T-helper 1 cell treated with Interleukin-12 subunit alpha and Interleukin-12 subunit beta and Interleukin-4 antibody, amounts not matched to agents 30 μg/mL and 1 μg/mL, for 36 hours (primary cell): ENCODE measurements around the gene MSMB.

ENCODE experiments used
- H3K27ac Mint-ChIP-seq: one replicate; pipeline ENCODE4 v1.8.0; 2021; ENCODE audit warnings: mild to moderate bottlenecking, mixed read lengths
- H3K27me3 Mint-ChIP-seq: one replicate; pipeline ENCODE4 v1.8.0; 2021; ENCODE audit warnings: low read depth, mixed read lengths
- H3K36me3 Mint-ChIP-seq: one replicate; pipeline ENCODE4 v1.8.0; 2021; ENCODE audit warnings: low read depth, mixed read lengths
- H3K4me1 Mint-ChIP-seq: one replicate; pipeline ENCODE4 v1.8.0; 2021; ENCODE audit warnings: low read depth, mixed read lengths
- H3K4me3 Mint-ChIP-seq: one replicate; pipeline ENCODE4 v1.8.0; 2021; ENCODE audit warnings: mild to moderate bottlenecking, moderate library complexity, mixed read lengths
- H3K9me3 Mint-ChIP-seq: one replicate; pipeline ENCODE4 v1.8.0; 2021; ENCODE audit warnings: mixed read lengths

Gene MSMB

DNA sequence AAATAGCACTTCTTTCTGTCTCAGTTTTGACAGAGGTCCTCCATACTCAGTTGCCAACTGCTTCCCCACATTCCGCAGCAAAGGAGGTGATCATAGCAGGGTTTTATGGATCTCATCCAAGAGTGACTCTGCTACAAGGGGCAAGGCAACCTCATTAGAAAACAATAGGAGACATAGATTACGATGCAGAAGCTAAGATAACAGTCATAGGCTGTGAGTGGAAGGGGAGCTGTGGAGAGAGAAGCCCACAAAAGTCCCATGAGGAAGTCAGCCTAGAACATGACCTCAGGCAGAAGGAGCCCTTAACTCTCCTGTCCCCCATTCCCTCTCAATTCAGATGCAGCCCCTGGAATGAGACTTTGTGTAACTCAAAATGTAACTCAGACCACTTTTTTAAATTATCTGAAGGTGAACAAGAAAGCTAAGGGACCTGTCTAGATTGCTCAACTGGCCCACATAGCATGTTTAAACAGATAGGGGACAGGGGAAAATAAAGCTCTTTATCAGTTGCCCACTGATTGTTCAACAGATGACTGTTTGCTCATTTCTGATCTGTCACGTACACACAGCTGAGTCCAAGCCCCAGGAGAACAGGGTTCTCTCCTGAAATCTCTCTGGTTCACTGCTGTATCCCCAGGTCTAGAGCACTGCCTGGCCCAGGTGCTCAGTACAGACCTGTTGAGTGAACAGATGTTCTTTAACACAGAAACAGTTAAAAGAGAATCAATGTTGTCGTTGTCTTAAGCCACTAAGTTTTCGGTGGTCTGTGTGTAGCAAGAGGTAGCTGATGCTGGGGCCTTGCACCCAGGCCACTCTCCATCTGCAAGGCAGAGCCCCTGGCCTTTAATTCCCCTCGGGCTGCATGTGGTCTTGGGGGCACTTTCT, 14.2 kb downstream of the MSMB start:
- Mint-ChIP-seq H3K4me3 (no peak overlapping the region), H3K9me3 (no peaks in the 10 kb centered on the region), H3K36me3 (peaks cover 6% of the 10 kb centered on the region), H3K27me3 (peaks cover 10% of the 10 kb centered on the region), H3K27ac (peak overlapping the region; percentile 23), H3K4me1 (peaks cover 34% of the 10 kb centered on the region)

DNA sequence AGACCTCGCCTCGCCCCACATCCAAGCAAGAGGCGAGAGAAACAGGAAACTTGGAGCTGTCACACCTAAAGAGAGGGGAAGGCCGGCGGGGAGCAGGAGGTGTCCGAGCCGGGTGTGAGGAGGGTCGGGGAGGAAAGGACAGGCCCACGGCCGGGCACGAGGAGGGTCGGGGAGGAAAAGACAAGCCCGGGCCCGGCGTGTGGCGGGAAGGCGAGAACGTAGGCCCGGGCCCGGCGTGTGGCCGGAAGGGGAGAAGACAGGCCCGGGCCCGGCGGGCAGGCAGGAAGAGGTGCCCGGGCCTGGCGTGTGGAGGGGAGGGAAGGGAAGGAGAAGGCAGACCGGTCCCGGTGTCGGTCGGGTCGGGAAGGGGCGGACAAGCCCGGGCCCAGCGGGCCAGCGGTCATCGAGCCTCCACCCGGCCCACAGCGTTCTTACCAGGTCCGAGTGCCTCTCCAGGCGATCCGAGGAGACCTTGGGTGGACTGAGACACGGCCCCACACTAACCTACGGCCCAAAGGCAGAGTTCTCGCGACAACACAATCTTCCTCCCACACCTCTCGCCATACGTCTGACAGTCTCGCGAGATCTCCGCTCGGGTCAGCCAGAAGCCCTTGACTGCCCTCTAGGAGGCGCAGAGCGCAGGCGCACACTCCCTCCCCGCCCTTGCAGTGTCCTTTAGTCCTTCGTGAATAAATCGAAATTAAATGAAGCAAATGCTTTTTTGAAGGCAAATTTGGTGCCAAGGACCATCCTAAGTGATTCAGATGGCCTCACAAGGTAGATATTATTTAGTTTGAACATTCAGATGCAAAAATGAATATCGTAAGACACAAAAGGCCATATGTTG, 15.8 kb downstream of the MSMB start, which contains the start of gene NCOA4:
Gene NCOA4 (minus strand): TSS at position 533 of the 847 bp plus-strand sequence. CDS start 13,943 bp downstream, outside the sequence.
- Mint-ChIP-seq H3K4me1 (peaks cover 43% of the 10 kb centered on the region), H3K4me3 (peak within 1 kb of the TSS; percentile 97), H3K36me3 (peaks cover 13% of the 10 kb centered on the region), H3K27me3 (peaks cover 4% of the 10 kb centered on the region), H3K27ac (peak within 1 kb of the TSS; percentile 96), H3K9me3 (no peaks in the 10 kb centered on the region)

DNA sequence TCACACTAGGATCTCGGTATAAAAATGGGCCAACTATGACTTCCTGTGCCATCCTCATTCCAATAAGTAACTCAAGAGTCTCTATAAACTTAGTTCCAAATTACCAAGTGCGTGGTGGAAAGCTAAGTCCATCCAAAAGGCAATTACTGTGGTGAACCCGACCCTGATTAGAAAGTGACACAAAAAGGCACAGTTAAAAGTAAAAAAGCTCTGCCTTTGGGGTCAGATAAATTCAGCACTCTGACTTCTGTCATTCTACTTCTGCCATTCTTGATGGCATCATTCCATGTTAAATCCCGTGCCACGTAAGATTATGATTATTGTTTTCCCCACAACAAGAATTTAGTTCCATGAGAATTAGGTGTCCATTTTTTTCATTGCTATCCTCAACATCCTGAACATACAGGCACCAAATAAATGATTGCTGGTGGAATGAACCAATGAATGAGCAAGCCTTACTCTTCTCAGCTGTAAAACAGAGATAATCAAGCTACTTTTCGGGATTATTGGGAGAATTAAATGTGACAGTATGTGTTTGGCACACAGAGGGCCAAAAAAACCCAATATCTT, 16.5 kb downstream of the MSMB start:
- H3K27ac Mint-ChIP-seq = peak overlapping the region; percentile 96
- peaks cover 47% of the 10 kb centered on the region for H3K4me1 Mint-ChIP-seq
- no peaks in the 10 kb centered on the region for H3K9me3 Mint-ChIP-seq
- H3K36me3 Mint-ChIP-seq = peaks cover 14% of the 10 kb centered on the region
- H3K4me3 Mint-ChIP-seq = peak overlapping the region; percentile 97
- H3K27me3 Mint-ChIP-seq = no peaks in the 10 kb centered on the region

DNA sequence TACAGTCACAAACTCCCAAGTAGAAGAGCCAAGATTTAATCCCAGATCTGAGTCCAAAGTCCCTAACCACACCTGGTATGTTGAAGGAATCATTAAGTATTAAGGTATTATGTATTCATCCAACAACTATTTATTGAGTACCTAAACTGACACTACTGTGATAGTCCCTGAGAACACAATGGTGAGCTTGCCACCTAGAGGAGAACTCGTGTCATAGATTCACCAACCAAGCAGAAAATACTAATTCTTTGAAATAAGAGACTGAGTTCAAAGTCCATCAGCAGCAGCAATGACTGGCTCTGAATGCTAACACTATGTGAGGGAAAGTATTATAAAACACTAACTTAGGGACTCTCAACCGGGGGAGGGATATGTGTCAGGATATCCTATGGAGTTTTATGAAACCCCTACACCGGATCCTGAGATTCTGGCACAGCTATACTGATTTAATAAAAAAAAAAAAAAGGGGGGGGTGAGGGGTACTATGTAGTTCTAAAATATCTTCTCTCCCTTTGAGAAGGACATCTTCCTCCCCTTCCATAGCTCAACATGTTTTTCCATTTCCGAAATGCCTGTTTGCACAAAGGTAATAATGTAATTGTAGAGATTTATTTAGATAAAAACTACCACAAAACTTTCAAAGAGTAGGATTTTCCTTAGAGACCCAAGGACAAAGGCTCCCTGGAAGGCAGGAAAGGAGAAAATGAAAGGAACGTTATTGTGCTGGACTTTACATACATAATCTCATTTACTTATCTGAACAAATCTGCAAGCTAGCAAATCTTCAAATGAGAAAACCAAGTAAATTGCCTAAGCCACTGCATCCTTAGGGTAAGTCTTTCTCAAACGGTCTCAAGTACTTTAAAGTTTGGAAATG, 17.2 kb downstream of the MSMB start:
- H3K27ac Mint-ChIP-seq = peak overlapping the region; percentile 96
- H3K36me3 Mint-ChIP-seq = peaks cover 14% of the 10 kb centered on the region
- no peaks in the 10 kb centered on the region for H3K9me3 Mint-ChIP-seq
- peak overlapping the region; percentile 97 for H3K4me3 Mint-ChIP-seq
- H3K4me1 Mint-ChIP-seq = peaks cover 53% of the 10 kb centered on the region
- H3K27me3 Mint-ChIP-seq = no peaks in the 10 kb centered on the region

DNA sequence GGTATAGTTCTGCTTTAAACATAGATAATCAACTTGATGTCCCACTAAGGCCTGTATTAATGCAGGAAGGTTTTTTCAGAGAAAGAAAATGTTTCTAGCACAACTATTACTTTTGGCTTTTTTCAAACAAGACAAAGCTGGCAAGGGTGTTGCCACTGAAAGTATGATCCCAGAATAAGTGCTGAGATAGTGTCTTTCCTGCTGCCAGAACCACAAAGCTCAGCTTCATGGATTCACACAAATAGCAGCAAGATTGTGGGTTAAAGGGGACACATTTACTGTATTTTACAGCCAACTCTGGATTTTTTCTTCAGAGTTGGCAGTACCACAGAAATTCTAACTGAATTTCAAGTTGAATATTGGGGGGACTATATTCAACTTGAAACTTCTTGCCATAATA, 20.0 kb downstream of the MSMB start:
- H3K4me1 Mint-ChIP-seq = peaks cover 61% of the 10 kb centered on the region
- peaks cover 14% of the 10 kb centered on the region for H3K36me3 Mint-ChIP-seq
- H3K27me3 Mint-ChIP-seq = no peaks in the 10 kb centered on the region
- no peak overlapping the region for H3K27ac Mint-ChIP-seq
- no peaks in the 10 kb centered on the region for H3K9me3 Mint-ChIP-seq
- H3K4me3 Mint-ChIP-seq = no peak overlapping the region

DNA sequence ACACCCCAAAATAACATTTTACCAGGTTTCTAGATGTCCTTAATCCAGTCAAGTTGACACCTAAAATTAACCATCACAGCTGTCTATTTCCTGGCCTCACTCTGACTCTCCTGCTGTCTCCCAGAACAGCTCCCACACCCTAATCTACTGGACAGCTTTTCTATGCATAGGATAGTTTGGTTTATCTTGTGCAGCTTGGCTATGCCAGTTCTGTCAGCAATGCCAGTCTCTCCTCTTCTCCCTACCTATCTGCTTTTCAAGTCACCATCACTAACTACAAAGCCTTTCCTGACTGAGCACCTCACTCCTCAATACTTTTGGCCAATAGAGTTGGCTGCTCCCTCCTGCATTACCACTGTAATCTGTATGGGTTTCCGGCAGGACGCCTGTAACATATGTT, 20.7 kb downstream of the MSMB start:
- H3K27me3 Mint-ChIP-seq = no peaks in the 10 kb centered on the region
- H3K36me3 Mint-ChIP-seq = peaks cover 14% of the 10 kb centered on the region
- no peak overlapping the region for H3K27ac Mint-ChIP-seq

DNA sequence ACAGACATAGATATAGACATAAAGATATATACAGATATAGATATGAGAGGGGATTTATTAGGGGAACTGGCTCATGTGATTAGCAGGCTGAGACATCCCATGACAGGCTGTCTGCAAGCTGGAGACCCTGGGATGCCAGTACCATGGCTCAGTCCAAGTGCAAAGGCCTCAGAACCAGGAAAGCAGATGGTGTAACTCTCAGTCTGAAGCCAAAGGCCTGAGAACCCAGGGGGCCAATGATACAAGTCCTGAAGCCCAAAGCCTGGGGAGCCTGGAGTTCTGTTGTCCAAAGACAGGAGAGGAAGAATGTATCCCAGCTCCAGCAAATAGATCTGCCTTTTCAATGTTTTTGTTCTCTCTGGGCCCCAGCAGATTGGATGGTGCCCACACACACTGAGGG, 21.1 kb downstream of the MSMB start:
- H3K27ac Mint-ChIP-seq = no peak overlapping the region
- no peaks in the 10 kb centered on the region for H3K9me3 Mint-ChIP-seq
- H3K27me3 Mint-ChIP-seq = no peaks in the 10 kb centered on the region
- no peak overlapping the region for H3K4me3 Mint-ChIP-seq
- peaks cover 14% of the 10 kb centered on the region for H3K36me3 Mint-ChIP-seq
- H3K4me1 Mint-ChIP-seq = peaks cover 61% of the 10 kb centered on the region

More for the DNA sequence above, 20.7 kb downstream of the MSMB start:
- Mint-ChIP-seq H3K9me3 (no peaks in the 10 kb centered on the region), H3K4me3 (no peak overlapping the region), H3K4me1 (peaks cover 61% of the 10 kb centered on the region)

DNA sequence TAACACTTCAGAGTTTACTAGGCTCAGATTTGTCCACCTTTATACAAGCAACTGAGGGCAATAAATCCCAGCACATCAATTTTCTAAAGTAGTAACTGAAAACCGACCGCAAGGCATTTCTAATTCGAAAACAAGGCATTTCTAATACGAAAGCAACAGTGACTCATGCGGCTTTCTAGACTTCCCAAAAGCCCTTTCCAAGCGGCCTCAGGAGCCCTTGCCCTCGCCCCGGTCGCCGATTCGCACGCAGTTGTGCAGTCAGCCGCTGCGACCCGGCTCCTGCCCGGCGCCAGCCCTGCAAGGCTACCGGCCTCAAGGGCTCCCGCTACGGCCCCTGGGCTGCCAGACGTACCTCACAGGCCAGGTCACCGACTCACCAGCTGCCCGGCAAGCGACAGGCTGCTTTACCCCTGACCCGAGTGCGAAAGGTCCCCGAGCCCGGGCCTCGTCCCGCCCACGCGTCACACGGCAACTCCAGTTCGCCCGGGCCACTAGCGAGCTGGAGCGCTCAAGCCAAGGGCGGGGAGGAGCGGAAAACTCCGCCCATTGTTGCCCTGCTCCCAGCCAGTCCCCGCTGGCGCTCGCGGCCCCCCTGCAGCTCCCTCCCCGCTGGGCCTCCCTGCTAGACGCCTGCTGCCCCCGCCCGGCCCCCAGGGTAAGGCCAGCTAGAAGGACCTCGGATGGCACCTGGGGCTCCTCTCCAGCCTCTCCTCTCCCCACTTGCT, 22.9 kb downstream of the MSMB start:
- Mint-ChIP-seq H3K4me1 (peaks cover 56% of the 10 kb centered on the region), H3K27me3 (no peaks in the 10 kb centered on the region), H3K9me3 (no peaks in the 10 kb centered on the region), H3K27ac (peak overlapping the region; percentile 62), H3K4me3 (peak overlapping the region; percentile 83), H3K36me3 (peaks cover 11% of the 10 kb centered on the region)

DNA sequence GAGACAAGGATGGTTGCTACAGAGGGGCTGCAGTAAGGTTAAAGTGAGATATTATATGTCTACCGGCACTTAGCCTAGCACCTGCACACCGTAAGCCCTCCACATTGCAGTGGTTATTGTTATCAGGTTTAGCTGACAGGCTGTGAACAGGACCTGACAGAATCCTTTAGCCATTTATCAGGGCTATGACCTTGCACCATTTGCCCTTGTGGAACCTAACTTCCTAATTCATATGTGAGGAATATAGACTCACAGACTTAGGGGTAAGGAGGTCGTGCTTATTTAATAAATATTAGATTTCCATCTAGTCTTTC, 25.8 kb downstream of the MSMB start:
- Mint-ChIP-seq H3K27me3 (no peaks in the 10 kb centered on the region), H3K4me3 (no peak overlapping the region), H3K36me3 (peaks cover 6% of the 10 kb centered on the region), H3K4me1 (peaks cover 44% of the 10 kb centered on the region), H3K9me3 (no peaks in the 10 kb centered on the region), H3K27ac (no peak overlapping the region)

DNA sequence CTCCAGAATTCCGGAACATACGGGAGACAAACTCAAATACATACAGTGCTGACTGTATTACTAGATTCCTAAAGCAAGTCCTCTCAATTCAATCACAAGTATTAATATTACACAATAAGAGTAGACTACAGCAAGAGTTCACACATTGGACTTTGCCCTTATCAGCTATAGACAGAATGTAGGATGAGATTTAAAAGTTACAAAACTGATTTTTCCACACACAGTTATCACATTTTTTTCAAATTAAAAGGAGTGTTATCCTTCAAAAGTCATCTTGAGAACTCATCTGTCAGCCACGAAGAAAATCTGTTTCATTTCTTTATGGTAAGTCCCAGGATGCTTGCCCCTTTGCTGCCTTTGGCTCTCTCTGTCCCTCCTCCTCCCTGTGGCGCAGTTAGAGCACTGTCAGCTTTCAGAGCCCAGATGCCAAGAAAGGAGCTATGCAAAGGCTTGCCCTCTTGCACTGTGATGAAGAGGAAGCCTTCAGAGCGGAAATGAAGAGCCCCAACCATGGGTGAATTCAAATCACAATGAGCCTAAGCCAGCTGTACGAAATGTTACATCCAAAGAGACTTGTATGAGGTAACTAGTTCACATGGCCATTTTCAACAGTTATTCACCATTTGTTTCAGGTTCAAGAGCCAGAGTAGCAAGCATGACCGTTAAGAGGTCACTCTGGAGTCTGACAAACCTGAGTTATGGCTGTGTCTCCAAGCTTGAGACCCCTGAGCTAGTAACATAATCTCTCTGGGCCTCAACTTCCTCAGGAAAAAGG, 26.3 kb downstream of the MSMB start:
- H3K27ac Mint-ChIP-seq = peak overlapping the region; percentile 9
- no peaks in the 10 kb centered on the region for H3K9me3 Mint-ChIP-seq
- H3K4me1 Mint-ChIP-seq = peaks cover 45% of the 10 kb centered on the region
- H3K36me3 Mint-ChIP-seq = peaks cover 6% of the 10 kb centered on the region
- no peaks in the 10 kb centered on the region for H3K27me3 Mint-ChIP-seq
- no peak overlapping the region for H3K4me3 Mint-ChIP-seq

DNA sequence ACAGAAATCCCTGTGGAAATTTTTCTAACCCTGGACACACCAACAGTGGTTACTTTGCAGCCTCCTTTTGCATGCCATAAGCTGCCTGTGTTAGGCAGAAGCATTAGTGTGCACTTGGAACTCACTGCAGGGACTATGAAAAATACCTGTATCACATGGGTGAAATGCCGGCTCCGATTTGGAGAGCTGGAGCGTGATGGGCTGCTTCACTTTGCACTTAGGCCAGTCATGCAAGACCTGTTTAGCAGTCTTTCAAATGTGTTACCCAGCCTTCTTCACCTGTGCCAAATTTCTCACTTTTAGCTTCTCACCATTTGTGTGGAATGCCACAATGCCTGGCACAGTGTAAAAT, 26.9 kb downstream of the MSMB start:
- H3K9me3 Mint-ChIP-seq = no peaks in the 10 kb centered on the region
- H3K4me1 Mint-ChIP-seq = peaks cover 40% of the 10 kb centered on the region
- H3K27ac Mint-ChIP-seq = no peak overlapping the region
- no peak overlapping the region for H3K4me3 Mint-ChIP-seq
- peaks cover 11% of the 10 kb centered on the region for H3K36me3 Mint-ChIP-seq
- H3K27me3 Mint-ChIP-seq = no peaks in the 10 kb centered on the region

DNA sequence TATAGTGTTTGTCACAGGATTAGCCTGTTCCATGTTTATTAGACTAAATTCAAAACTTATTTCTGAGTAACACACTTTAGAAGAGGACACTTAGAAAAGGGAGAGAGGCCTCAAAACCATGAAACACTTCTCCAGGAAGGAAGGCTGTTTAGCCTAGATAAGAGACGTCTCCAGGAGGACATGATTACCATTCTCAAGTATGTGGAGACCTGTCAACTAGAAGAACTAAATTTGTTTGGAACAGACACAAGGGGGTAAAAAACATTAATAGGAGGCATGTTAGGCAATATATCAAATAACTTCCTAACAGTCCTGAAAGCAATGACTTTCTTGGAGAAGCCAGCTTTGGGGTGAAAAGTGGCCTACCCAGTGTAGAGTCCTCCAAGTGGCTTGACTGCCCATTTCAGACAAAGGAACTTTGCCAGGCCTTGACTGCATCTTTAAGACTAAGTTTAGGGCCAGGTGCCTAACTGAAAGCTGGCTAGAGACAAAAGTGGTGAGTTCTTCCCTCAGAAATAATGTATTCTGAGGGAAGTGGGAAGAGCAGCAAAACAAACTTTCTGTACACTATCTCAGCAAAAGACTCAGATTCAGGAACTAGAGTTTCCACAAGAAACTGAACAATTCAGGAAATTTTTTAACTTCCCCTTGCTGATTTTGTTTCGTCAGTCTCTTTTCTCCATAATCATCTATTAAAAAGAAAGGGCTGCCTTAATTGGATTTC, 27.5 kb downstream of the MSMB start:
- no peaks in the 10 kb centered on the region for H3K27me3 Mint-ChIP-seq
- H3K4me1 Mint-ChIP-seq = peaks cover 35% of the 10 kb centered on the region
- H3K36me3 Mint-ChIP-seq = peaks cover 13% of the 10 kb centered on the region
- H3K4me3 Mint-ChIP-seq = no peak overlapping the region
- H3K27ac Mint-ChIP-seq = no peak overlapping the region
- H3K9me3 Mint-ChIP-seq = no peaks in the 10 kb centered on the region
